Dedifferentiated amniotic fluid mesenchymal stem cell (primary cell): ENCODE measurements around the gene PCSK7.
"Not testable (repeated sequence)": the region's sequence is repeated elsewhere in the genome, so short reads cannot be mapped to it uniquely, and the experiment has no call there.

ENCODE experiments used
- DNase-seq: peaks from one replicate; pipeline ENCODE4 v3.0.0-alpha.2; 2016; ENCODE audit errors: extremely low spot score

The PCSK7 gene

GRCh38 chr11:117231842-117232091 is at the start of gene PCSK7:
TSS of gene PCSK7 (minus strand) at chr11:117232073. CDS start at chr11:117229844, 2,229 bp downstream.
- peak; percentile 63 for DNase-seq

GRCh38 chr11:117281159-117281558 is 49.3 kb upstream of the PCSK7 start:
- peak; percentile 54 for DNase-seq

- no peak for DNase-seq
Measured at GRCh38 chr11:117279711-117280376, 48.0 kb upstream of the PCSK7 start.

- no peak for DNase-seq
Measured at GRCh38 chr11:117278347-117278746, 46.5 kb upstream of the PCSK7 start.

GRCh38 chr11:117273550-117274289 is 41.8 kb upstream of the PCSK7 start:
- DNase-seq, result peak; percentile 20

- not testable (repeated sequence) for DNase-seq
Measured at GRCh38 chr11:117272175-117272574, 40.3 kb upstream of the PCSK7 start.

GRCh38 chr11:117271208-117271607 is 39.3 kb upstream of the PCSK7 start:
- DNase-seq, result no peak

GRCh38 chr11:117269856-117270255 is 38.0 kb upstream of the PCSK7 start:
- DNase-seq, result no peak

- no peak for DNase-seq
Measured at GRCh38 chr11:117265745-117266144, 33.9 kb upstream of the PCSK7 start.

- DNase-seq, result not testable (repeated sequence)
Measured at GRCh38 chr11:117264624-117265323, 32.9 kb upstream of the PCSK7 start.

GRCh38 chr11:117259417-117259816 is 27.5 kb upstream of the PCSK7 start:
- no peak for DNase-seq

- DNase-seq, result no peak
Measured at GRCh38 chr11:117258576-117258975, 26.7 kb upstream of the PCSK7 start.

- no peak for DNase-seq
Measured at GRCh38 chr11:117256573-117256972, 24.7 kb upstream of the PCSK7 start.

GRCh38 chr11:117255966-117256365 is 24.1 kb upstream of the PCSK7 start:
- no peak for DNase-seq

- DNase-seq, result no peak
Measured at GRCh38 chr11:117251506-117251905, 19.6 kb upstream of the PCSK7 start.

- DNase-seq, result no peak
Measured at GRCh38 chr11:117249571-117249970, 17.7 kb upstream of the PCSK7 start.

GRCh38 chr11:117248341-117248740 is 16.5 kb upstream of the PCSK7 start:
- DNase-seq, result no peak

- peak; percentile 42 for DNase-seq
Measured at GRCh38 chr11:117239295-117239694, 7.4 kb upstream of the PCSK7 start.

- no peak for DNase-seq
Measured at GRCh38 chr11:117238221-117238620, 6.3 kb upstream of the PCSK7 start.

GRCh38 chr11:117232911-117233409 is 1.1 kb upstream of the PCSK7 start:
- no peak for DNase-seq

- peak; percentile 40 for DNase-seq
Measured at GRCh38 chr11:117232092-117232878, 412 bp upstream of the PCSK7 start, which contains the start of gene RNF214. TSS of gene RNF214 (plus strand) at chr11:117232671. CDS start at chr11:117234273, 1,602 bp downstream.
